IMR-90 (cell line): ENCODE data around the gene CXCL1. TPM values are rescaled to one million over a fixed set of nuclear protein-coding genes. Genes with fewer than 3 reads are reported as not detected.

Source experiments
- ATAC-seq: fragments of 200-7000 bp; cut with Tn5 transposase; 2 replicates; pipeline ENCODE4 v1.9.1; 2020; ENCODE audit warnings: low read depth, mild to moderate bottlenecking, moderate library complexity
- BruUV-seq: library from RNA; stranded (reverse); fragments of 400-500 nt; replicated peaks from 2 replicates; lab custom pipeline; 2021; lab: Mats Ljungman, UMichigan
- CTCF ChIA-PET: fragments of 300-600 bp; formaldehyde crosslinking; extraction: SDS; loops from one replicate; lab custom pipeline; 2021; ENCODE audit warnings: antibody characterized with exemption; lab: Yijun Ruan, JAX
- POLR2A ChIA-PET: fragments of 300-600 bp; sonication (Branson Sonifier 250); formaldehyde crosslinking; loops from one replicate; lab custom pipeline; 2022; ENCODE audit warnings: antibody characterized with exemption; ENCODE audit not compliant: unreplicated experiment; lab: Charles Lee
- DNase-seq: peaks from one replicate; pipeline ENCODE4 v3.0.0; 2013
- H2AFZ ChIP-seq: replicated peaks from 2 replicates; pipeline ENCODE3; 2013; ENCODE audit warnings: low read length, mild to moderate bottlenecking; ENCODE audit not compliant: poor library complexity
- H2AK5ac ChIP-seq: 2 replicates; pipeline ENCODE4 v1.6.1; 2013; ENCODE audit warnings: low read depth, low read length, inconsistent platforms
- H2AK9ac ChIP-seq: replicated peaks from 2 replicates; pipeline ENCODE3; 2013; ENCODE audit warnings: mild to moderate bottlenecking, low read depth, low read length, moderate library complexity; ENCODE audit not compliant: poor library complexity
- H2BK120ac ChIP-seq: 2 replicates; pipeline ENCODE4 v1.6.1; 2013; ENCODE audit warnings: low read depth, low read length, inconsistent platforms
- H2BK15ac ChIP-seq: 3 replicates; pipeline ENCODE4 v1.6.1; 2013; ENCODE audit warnings: low read depth, low read length, inconsistent platforms
- H2BK20ac ChIP-seq: 2 replicates; pipeline ENCODE4 v1.6.1; 2013; ENCODE audit warnings: low read depth, mild to moderate bottlenecking, inconsistent platforms, low read length, moderate library complexity
- H2BK5ac ChIP-seq: 2 replicates; pipeline ENCODE4 v1.6.1; 2013; ENCODE audit warnings: mild to moderate bottlenecking, low read depth, low read length, inconsistent platforms; ENCODE audit not compliant: poor library complexity, severe bottlenecking
- H3K14ac ChIP-seq: replicated peaks from 2 replicates; pipeline ENCODE4 v1.6.1; 2013; ENCODE audit warnings: low read depth, low read length, inconsistent platforms
- H3K18ac ChIP-seq: 2 replicates; pipeline ENCODE4 v1.6.1; 2013; ENCODE audit warnings: low read depth, low read length, control low read depth
- H3K23ac ChIP-seq: 2 replicates; pipeline ENCODE4 v1.6.1; 2013; ENCODE audit warnings: low read depth, low read length, inconsistent platforms
- H3K27ac ChIP-seq: 2 replicates; pipeline ENCODE4 v1.5.1; 2013; ENCODE audit warnings: mild to moderate bottlenecking, control low read depth, low read length; ENCODE audit not compliant: insufficient read depth
- H3K27me3 ChIP-seq: 2 replicates; pipeline ENCODE4 v1.6.1; 2013; ENCODE audit warnings: low read length; ENCODE audit not compliant: control insufficient read depth, insufficient read depth
- H3K36me3 ChIP-seq: 2 replicates; pipeline ENCODE4 v1.6.1; 2013; ENCODE audit warnings: low read length, mixed read lengths; ENCODE audit not compliant: control insufficient read depth, insufficient read depth
- H3K4ac ChIP-seq: 2 replicates; pipeline ENCODE4 v1.6.1; 2013; ENCODE audit warnings: low read depth, low read length, inconsistent platforms
- H3K4me1 ChIP-seq: 2 replicates; pipeline ENCODE4 v1.6.1; 2013; ENCODE audit warnings: low read length, mixed read lengths; ENCODE audit not compliant: control insufficient read depth, insufficient read depth
- H3K4me2 ChIP-seq: 2 replicates; pipeline ENCODE4 v1.6.1; 2013; ENCODE audit warnings: low read depth, mild to moderate bottlenecking, control low read depth, low read length, moderate library complexity
- H3K4me3 ChIP-seq: 2 replicates; pipeline ENCODE4 v1.5.1; 2013; ENCODE audit warnings: low read depth, mild to moderate bottlenecking, control low read depth, low read length, moderate library complexity; ENCODE audit not compliant: insufficient read depth
- H3K56ac ChIP-seq: 2 replicates; pipeline ENCODE4 v1.6.1; 2013; ENCODE audit warnings: low read length, inconsistent platforms; ENCODE audit not compliant: insufficient read depth; ENCODE audit errors: extremely low read depth
- H3K79me1 ChIP-seq, 2 experiments: 2 replicates each; pipeline ENCODE4 v1.6.1; 2013; ENCODE audit warnings: low read length in 2 of 2, inconsistent platforms in 1 of 2, low read depth in 1 of 2
- H3K9ac ChIP-seq: 2 replicates; pipeline ENCODE4 v1.6.1; 2013; ENCODE audit warnings: low read depth, low read length, control low read depth
- H3K9me1 ChIP-seq: 2 replicates; pipeline ENCODE4 v1.6.1; 2013; ENCODE audit warnings: low read length, inconsistent platforms; ENCODE audit not compliant: insufficient read depth
- H3K9me3 ChIP-seq: 2 replicates; pipeline ENCODE4 v1.6.1; 2013; ENCODE audit warnings: low read length; ENCODE audit not compliant: control insufficient read depth, insufficient read depth
- H4K20me1 ChIP-seq: 2 replicates; pipeline ENCODE4 v1.6.1; 2013; ENCODE audit warnings: low read length, inconsistent platforms; ENCODE audit not compliant: insufficient read depth
- H4K5ac ChIP-seq: 2 replicates; pipeline ENCODE4 v1.6.1; 2013; ENCODE audit warnings: mild to moderate bottlenecking, low read depth, low read length, control low read depth
- H4K8ac ChIP-seq, 2 experiments: 2 replicates each; pipeline ENCODE4 v1.6.1; 2013; ENCODE audit warnings: low read depth in 2 of 2, low read length in 2 of 2, control low read depth in 1 of 2, inconsistent platforms in 1 of 2
- H4K91ac ChIP-seq: 2 replicates; pipeline ENCODE4 v1.6.1; 2013; ENCODE audit warnings: low read depth, low read length, inconsistent platforms; ENCODE audit not compliant: insufficient read depth
- CHD1 ChIP-seq: IDR thresholded peaks from 2 replicates; pipeline ENCODE4 v1.6.1; 2012; ENCODE audit warnings: low read depth, low read length, improper control_type of control experiment
- FOS ChIP-seq: fragments of 150-350 bp; IDR thresholded peaks from 2 replicates; pipeline ENCODE4 v1.6.1; 2016; ENCODE audit warnings: low read depth, low read length
- MAFK ChIP-seq: IDR thresholded peaks from 2 replicates; pipeline ENCODE4 v1.6.1; 2012; ENCODE audit warnings: low read depth, low read length, improper control_type of control experiment
- MAZ ChIP-seq: IDR thresholded peaks from 2 replicates; pipeline ENCODE4 v1.6.1; 2012; ENCODE audit warnings: low read depth, mild to moderate bottlenecking, low read length, improper control_type of control experiment, moderate library complexity, borderline replicate concordance
- MXI1 ChIP-seq: IDR thresholded peaks from 2 replicates; pipeline ENCODE4 v1.6.1; 2012; ENCODE audit warnings: low read depth, mild to moderate bottlenecking, low read length, moderate library complexity, borderline replicate concordance
- NFE2L2 ChIP-seq: fragments of 150-350 bp; IDR thresholded peaks from 2 replicates; pipeline ENCODE4 v1.6.1; 2016; ENCODE audit warnings: low read depth, mild to moderate bottlenecking, low read length
- POLR2A ChIP-seq: IDR thresholded peaks from 2 replicates; pipeline ENCODE4 v1.6.1; 2012; ENCODE audit warnings: mild to moderate bottlenecking, low read depth, low read length
- RAD21 ChIP-seq: IDR thresholded peaks from 2 replicates; pipeline ENCODE4 v1.6.1; 2012; ENCODE audit warnings: low read length, improper control_type of control experiment
- RCOR1 ChIP-seq: IDR thresholded peaks from 2 replicates; pipeline ENCODE4 v1.6.1; 2012; ENCODE audit warnings: mild to moderate bottlenecking, low read length, improper control_type of control experiment; ENCODE audit not compliant: insufficient replicate concordance
- RFX5 ChIP-seq: IDR thresholded peaks from 2 replicates; pipeline ENCODE4 v1.8.0; 2012; ENCODE audit warnings: low read depth, mild to moderate bottlenecking, low read length, moderate library complexity
- SMC3 ChIP-seq: fragments of 150-350 bp; IDR thresholded peaks from 2 replicates; pipeline ENCODE4 v1.6.1; 2016; ENCODE audit warnings: low read depth, mild to moderate bottlenecking, antibody characterized with exemption, low read length, moderate library complexity
- WGBS, 2 experiments: methylation state at CpG; one replicate each; pipeline versions ENCODE4 v1.1.5 to v1.1.7; 2013; ENCODE audit warnings: missing lambda C conversion rate in 2 of 2; ENCODE audit not compliant: insufficient read length in 1 of 2; ENCODE audit errors: extremely low coverage in 2 of 2; 5-methylcytosine and 5-hydroxymethylcytosine counted together
- dilution Hi-C: fragments of 300-500 bp; cut with HindIII; formaldehyde crosslinking; loops from one replicate; pipeline ENCODE4 v1.14.3; 2018; ENCODE audit warnings: low sequenced_read_pairs; ENCODE audit not compliant: unreplicated experiment
- in situ Hi-C: fragments of 300-500 bp; cut with MboI; formaldehyde crosslinking; loops from 3 replicates; pipeline ENCODE4 v1.14.3; 2019; ENCODE audit warnings: low sequenced_read_pairs, inconsistent platforms, mixed read lengths
- intact Hi-C: fragments of 100-400 bp; cut with micrococcal nuclease; formaldehyde crosslinking; loops from 2 replicates; pipeline ENCODE4 v1.10.0; 2022
- polyA plus RNA-seq, 3 experiments: library from polyadenylated mRNA; depleted of rRNA; stranded (reverse); fragments of >200 nt; gene quantifications; 2 replicates each; pipeline ENCODE4 v1.2.3, GENCODE V29; 2012; ENCODE audit warnings: low replicate concordance in 1 of 3
- total RNA-seq: library from RNA; depleted of rRNA; stranded (reverse); fragments of >200 nt; gene quantifications from 2 replicates; pipeline ENCODE4 v1.2.3, GENCODE V29; 2012
- TF ChIP-seq, protein P1 (sequence below): fragments of 150-350 bp; IDR thresholded peaks from 2 replicates; pipeline ENCODE4 v1.6.1; 2017; ENCODE audit warnings: mild to moderate bottlenecking, antibody characterized with exemption, low read length, low read depth
- TF ChIP-seq, protein P2 (sequence below): fragments of 150-350 bp; IDR thresholded peaks from 2 replicates; pipeline ENCODE4 v1.6.1; 2016; ENCODE audit warnings: low read depth, mild to moderate bottlenecking, low read length, moderate library complexity, borderline replicate concordance
- TF ChIP-seq, protein P3 (sequence below): conservative IDR thresholded peaks from 2 replicates; pipeline ENCODE4 v1.5.1; 2012; ENCODE audit warnings: mild to moderate bottlenecking, low read depth, low read length, improper control_type of control experiment

The CXCL1 gene
- total and polyA plus RNA-seq, 2 of the 4 experiments (the other 2 are of a cell fraction) = 2.0 TPM; not detected in 1

DNA sequence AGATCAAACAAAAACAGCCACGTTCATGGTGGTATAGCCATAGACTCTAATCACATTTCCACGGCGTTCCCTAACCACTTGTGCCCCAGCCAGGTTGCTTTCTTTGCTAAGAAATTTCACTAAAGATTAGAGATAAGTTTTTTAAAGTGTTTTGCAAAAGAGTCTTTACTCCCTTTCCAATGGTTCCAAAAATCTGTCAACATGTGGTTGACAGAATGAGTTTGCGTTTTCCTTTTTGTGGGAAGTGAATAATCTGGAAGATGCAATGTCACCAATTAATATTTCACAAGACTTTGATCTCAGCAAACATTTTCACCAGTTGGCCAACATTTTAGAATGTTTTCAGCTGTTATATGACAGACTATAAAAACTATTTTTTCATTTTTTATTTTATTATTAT lies 35.3 kb downstream of the CXCL1 start:
- Histone ChIP-seq H3K4me3 (no peak overlapping the region), H2AK5ac (no peak overlapping the region), H3K4me2 (no peak overlapping the region), H4K20me1 (no peaks in the 10 kb centered on the region), H4K5ac (no peak overlapping the region), H3K9me3 (no peaks in the 10 kb centered on the region), H3K9me1 (no peaks in the 10 kb centered on the region), H4K91ac (no peak overlapping the region), H3K27me3 (peaks cover 11% of the 10 kb centered on the region; the same call in 1 of the 2 replicates), H3K18ac (no peak overlapping the region), H3K4me1 (no peaks in the 10 kb centered on the region), H3K23ac (no peak overlapping the region), H2BK5ac (no peak overlapping the region), H2BK20ac (no peak overlapping the region), H3K14ac (no peak overlapping the region), H2AK9ac (no peak overlapping the region), H3K4ac (no peak overlapping the region), H2BK15ac (no peak overlapping the region), H3K79me1 (no peaks in the 10 kb centered on the region), H3K56ac (no peak overlapping the region), H4K8ac (no peak overlapping the region), H3K9ac (no peak overlapping the region), H2AFZ (no peak overlapping the region), H3K36me3 (no peaks in the 10 kb centered on the region), H3K27ac (no peak overlapping the region), H2BK120ac (no peak overlapping the region)
- CTCF ChIA-PET = no interaction called here
- DNase-seq (no peak), ATAC-seq (no peak)
- POLR2A ChIA-PET = no interaction called here
- dilution Hi-C loops = no loop called here
- no peak for TF ChIP-seq NFE2L2
- TF ChIP-seq MAFK = no peak
- TF ChIP-seq CHD1 = no peak
- TF ChIP-seq, protein P1, sequence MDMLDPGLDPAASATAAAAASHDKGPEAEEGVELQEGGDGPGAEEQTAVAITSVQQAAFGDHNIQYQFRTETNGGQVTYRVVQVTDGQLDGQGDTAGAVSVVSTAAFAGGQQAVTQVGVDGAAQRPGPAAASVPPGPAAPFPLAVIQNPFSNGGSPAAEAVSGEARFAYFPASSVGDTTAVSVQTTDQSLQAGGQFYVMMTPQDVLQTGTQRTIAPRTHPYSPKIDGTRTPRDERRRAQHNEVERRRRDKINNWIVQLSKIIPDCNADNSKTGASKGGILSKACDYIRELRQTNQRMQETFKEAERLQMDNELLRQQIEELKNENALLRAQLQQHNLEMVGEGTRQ = no peak
- TF ChIP-seq RFX5 = no peak
- no peak for TF ChIP-seq RAD21
- TF ChIP-seq, protein P2, sequence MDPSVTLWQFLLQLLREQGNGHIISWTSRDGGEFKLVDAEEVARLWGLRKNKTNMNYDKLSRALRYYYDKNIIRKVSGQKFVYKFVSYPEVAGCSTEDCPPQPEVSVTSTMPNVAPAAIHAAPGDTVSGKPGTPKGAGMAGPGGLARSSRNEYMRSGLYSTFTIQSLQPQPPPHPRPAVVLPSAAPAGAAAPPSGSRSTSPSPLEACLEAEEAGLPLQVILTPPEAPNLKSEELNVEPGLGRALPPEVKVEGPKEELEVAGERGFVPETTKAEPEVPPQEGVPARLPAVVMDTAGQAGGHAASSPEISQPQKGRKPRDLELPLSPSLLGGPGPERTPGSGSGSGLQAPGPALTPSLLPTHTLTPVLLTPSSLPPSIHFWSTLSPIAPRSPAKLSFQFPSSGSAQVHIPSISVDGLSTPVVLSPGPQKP = no peak
- TF ChIP-seq, protein P3, sequence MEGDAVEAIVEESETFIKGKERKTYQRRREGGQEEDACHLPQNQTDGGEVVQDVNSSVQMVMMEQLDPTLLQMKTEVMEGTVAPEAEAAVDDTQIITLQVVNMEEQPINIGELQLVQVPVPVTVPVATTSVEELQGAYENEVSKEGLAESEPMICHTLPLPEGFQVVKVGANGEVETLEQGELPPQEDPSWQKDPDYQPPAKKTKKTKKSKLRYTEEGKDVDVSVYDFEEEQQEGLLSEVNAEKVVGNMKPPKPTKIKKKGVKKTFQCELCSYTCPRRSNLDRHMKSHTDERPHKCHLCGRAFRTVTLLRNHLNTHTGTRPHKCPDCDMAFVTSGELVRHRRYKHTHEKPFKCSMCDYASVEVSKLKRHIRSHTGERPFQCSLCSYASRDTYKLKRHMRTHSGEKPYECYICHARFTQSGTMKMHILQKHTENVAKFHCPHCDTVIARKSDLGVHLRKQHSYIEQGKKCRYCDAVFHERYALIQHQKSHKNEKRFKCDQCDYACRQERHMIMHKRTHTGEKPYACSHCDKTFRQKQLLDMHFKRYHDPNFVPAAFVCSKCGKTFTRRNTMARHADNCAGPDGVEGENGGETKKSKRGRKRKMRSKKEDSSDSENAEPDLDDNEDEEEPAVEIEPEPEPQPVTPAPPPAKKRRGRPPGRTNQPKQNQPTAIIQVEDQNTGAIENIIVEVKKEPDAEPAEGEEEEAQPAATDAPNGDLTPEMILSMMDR = no peak
- no peak for TF ChIP-seq MAZ
- no peak for TF ChIP-seq RCOR1
- no peak for TF ChIP-seq FOS
- no peak for TF ChIP-seq POLR2A
- no peak for TF ChIP-seq MXI1
- no peak for TF ChIP-seq SMC3
- in situ Hi-C loops = no loop called here
- intact Hi-C loops = no loop called here
- no TSS peak for BruUV-seq
- WGBS, 2 experiments = no CpG with 5 or more reads among the region's 4 CpGs
